ENCODE results near the gene TPRX2. TPM values are rescaled to one million over a fixed set of nuclear protein-coding genes. Genes with fewer than 3 reads are reported as not detected.

The TPRX2 gene, protein sequence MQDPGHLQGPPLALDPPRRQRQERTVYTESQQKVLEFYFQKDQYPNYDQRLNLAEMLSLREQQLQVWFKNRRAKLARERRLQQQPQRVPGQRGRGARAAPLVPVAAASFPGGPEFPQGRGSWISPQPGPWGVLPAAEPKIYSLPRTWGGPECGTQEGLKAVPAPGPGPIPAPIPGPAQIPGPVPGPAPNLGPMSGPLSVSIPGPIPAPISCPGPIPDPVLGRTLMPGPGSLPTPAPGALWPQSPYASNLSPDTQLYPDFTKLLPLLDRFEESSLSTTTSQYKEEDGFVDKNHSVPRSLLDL
- not detected in 2 replicates for total RNA-seq

GRCh38 chr19:47858646-47859285 lies at the start of gene TPRX2:
Gene TPRX2, plus strand, starts transcription at chr19:47859235. Its CDS starts 12 bp downstream, at chr19:47859247.

DNA sequence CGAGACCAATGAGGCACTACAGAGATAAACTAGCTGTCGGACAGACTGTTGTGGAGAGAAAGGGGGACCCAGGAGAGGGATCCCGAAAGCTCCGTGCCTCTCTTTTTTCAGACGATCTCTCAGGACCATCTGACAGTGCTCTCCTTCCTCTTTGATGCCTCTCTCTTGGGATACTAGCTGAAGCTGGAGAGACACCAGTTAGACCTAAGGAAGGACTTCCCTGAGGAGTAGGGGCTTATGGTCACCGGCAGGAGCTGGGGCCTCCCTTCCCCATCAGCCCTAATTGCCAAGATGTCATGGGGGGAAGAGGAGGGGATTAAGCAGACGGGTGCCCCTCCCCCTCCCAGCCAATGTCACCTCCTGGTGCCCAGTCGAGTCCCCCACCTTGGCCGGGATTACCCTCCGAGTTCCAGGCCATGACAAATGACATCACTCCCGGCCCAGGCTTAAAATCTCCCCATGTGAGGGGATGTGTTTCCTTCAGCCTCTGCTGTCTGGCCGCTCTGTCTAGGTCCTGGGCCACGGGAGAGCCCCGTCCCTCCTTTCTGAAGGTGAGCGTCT lies 37.5 kb upstream of the TPRX2 start, which contains the start of gene CRX:
Gene CRX, plus strand, starts transcription at position 478 of the 561 bp plus-strand sequence. CDS start 12,507 bp downstream, outside the sequence.

GRCh38 chr19:47886010-47886559 lies 27.1 kb downstream of the TPRX2 start, which contains the start of gene SULT2A1:
Gene SULT2A1, minus strand, starts transcription at chr19:47886315. Its CDS starts 58 bp downstream, at chr19:47886257.

Other genes starting within 250 kb of the TPRX2 start
- 149 and 307 TPM in 2 replicates for gene EHD2, start 145.8 kb upstream of the TPRX2 start, total RNA-seq
- gene NOP53, start 113.7 kb upstream of the TPRX2 start, total RNA-seq = 208 and 584 TPM in 2 replicates
- 404 and 583 TPM in 2 replicates for gene SELENOW, start 80.5 kb upstream of the TPRX2 start, total RNA-seq
- gene TPRX1, start 54.7 kb upstream of the TPRX2 start, total RNA-seq = not detected in 2 replicates
- gene CRX, start 37.3 kb upstream of the TPRX2 start, total RNA-seq = not detected in 2 replicates
- gene SULT2A1, start 27.1 kb downstream of the TPRX2 start, total RNA-seq = not detected in 2 replicates
- gene BSPH1, start 132.9 kb downstream of the TPRX2 start, total RNA-seq = not detected in 2 replicates
- gene ELSPBP1, start 135.4 kb downstream of the TPRX2 start, total RNA-seq = not detected in 2 replicates
- gene CABP5, start 184.8 kb downstream of the TPRX2 start, total RNA-seq = not detected in 2 replicates

All from epithelial cell of alveolus of lung (primary cell).